ENCODE results near the gene PARM1.

Gene PARM1

DNA sequence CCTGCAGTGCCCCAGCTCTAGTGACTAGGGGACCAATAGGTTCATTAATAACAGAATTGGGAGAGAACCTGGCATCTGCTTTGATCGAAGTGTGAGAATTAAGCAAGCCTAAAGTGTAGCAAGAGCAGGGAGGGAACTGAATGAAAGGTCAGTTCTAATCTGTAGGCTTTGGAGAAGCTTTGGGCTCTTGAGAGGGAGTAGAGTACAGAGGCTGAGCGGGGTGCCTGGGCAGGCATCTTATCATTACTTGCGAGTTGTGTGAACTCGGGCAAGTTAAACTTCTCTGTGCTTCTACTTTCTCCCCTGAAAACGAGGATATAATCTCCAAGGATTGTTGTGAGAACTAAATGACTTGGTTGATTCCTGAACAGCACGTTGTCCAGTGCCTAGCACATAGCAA lies 906 bp upstream of the PARM1 start (continued):
- TF ChIP-seq KLF17 (tag by site-specific recombination; IDR thresholded peaks at IDR 0.05), result no peak
- no peak for TF ChIP-seq ZNF26 (tag by site-specific recombination; IDR thresholded peaks at IDR 0.05)
- no peak for TF ChIP-seq ZNF146 (tag by site-specific recombination; IDR thresholded peaks at IDR 0.05)
- no peak for TF ChIP-seq ZFP3 (tag by site-specific recombination; IDR thresholded peaks at IDR 0.05; ENCODE audit: low read depth)

- ChIA-PET CTCF (interaction anchor here (0.5 to 1.8 kb wide), 5 partner anchors 9 to 477 kb away, joined by 3 to 9 read pairs (median 4); no protein-coding TSS in a partner anchor), POLR2A (interaction anchor here (1.2 kb wide), 1 partner anchor 791 kb away, joined by 3 read pairs; the partner anchor contains the start of gene USO1)
- H3K4me1 ChIP-seq (ENCODE audit: control insufficient read depth, insufficient read depth, low read length), result no peaks in the 10 kb centered on the region
- TF ChIP-seq SCRT2 (tag by site-specific recombination; IDR thresholded peaks at IDR 0.05) (peak; percentile 78), ZNF391 (tag by site-specific recombination; IDR thresholded peaks at IDR 0.05; ENCODE audit: borderline replicate concordance, low read depth) (no peak), ZNF37A (tag by site-specific recombination; IDR thresholded peaks at IDR 0.05) (no peak), ZNF335 (tag by site-specific recombination; conservative IDR thresholded peaks at IDR 0.05) (peak; percentile 73), ZNF768 (tag by site-specific recombination; IDR thresholded peaks at IDR 0.05) (peak; percentile 50; the same call in 1 of the 2 replicates), ZNF341 (tag by site-specific recombination; IDR thresholded peaks at IDR 0.05; ENCODE audit: low read depth) (no peak), ZNF658 (tag by site-specific recombination; IDR thresholded peaks at IDR 0.05) (no peak), ZFP3 (tag by site-specific recombination; IDR thresholded peaks at IDR 0.05; ENCODE audit: low read depth) (no peak), ZBTB44 (tag by site-specific recombination; IDR thresholded peaks at IDR 0.05) (no peak), ZBTB26 (tag by site-specific recombination; optimal IDR thresholded peaks at IDR 0.05) (peak; percentile 68), ZBTB7A (tag by site-specific recombination; IDR thresholded peaks at IDR 0.05; ENCODE audit: low read depth) (no peak), ZNF2 (tag by site-specific recombination; IDR thresholded peaks at IDR 0.05) (no peak), SP7 (tag by site-specific recombination; IDR thresholded peaks at IDR 0.05) (0 out of 2 replicates have a peak, but pooled peaks have one; percentile 6), ZNF664 (tag by site-specific recombination; IDR thresholded peaks at IDR 0.05) (no peak), ZNF274 (IDR thresholded peaks at IDR 0.05; ENCODE audit: low read length) (no peak), ZNF274 (tag by site-specific recombination; IDR thresholded peaks at IDR 0.05; ENCODE audit: borderline replicate concordance) (no peak), ZNF223 (tag by site-specific recombination; IDR thresholded peaks at IDR 0.05) (no peak), ZBTB20 (tag by site-specific recombination; IDR thresholded peaks at IDR 0.05) (0 out of 2 replicates have a peak, but pooled peaks have one; percentile 1), ZNF114 (tag by site-specific recombination; IDR thresholded peaks at IDR 0.05) (no peak), ZNF629 (tag by site-specific recombination; IDR thresholded peaks at IDR 0.05) (no peak)
- TF ChIP-seq, protein P1, sequence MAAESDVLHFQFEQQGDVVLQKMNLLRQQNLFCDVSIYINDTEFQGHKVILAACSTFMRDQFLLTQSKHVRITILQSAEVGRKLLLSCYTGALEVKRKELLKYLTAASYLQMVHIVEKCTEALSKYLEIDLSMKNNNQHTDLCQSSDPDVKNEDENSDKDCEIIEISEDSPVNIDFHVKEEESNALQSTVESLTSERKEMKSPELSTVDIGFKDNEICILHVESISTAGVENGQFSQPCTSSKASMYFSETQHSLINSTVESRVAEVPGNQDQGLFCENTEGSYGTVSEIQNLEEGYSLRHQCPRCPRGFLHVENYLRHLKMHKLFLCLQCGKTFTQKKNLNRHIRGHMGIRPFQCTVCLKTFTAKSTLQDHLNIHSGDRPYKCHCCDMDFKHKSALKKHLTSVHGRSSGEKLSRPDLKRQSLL (tag by site-specific recombination; IDR thresholded peaks at IDR 0.05), result no peak
- H3K4me3 ChIP-seq (ENCODE audit: low read depth, low read length), result peak overlapping the region; percentile 62
- H3K36me3 ChIP-seq (ENCODE audit: control insufficient read depth in 2 of 2, insufficient read depth in 1 of 2, low read length in 2 of 2), result no peaks in the 10 kb centered on the region
- H3K27ac ChIP-seq (ENCODE audit: extremely low read depth, low read depth, low read length), result peak overlapping the region; percentile 70; the same call in 1 of the 2 replicates
- no peaks in the 10 kb centered on the region for H3K9me3 ChIP-seq (ENCODE audit: control insufficient read depth, insufficient read depth, low read depth, low read length)
Measured at GRCh38 chr4:74933562-74934015, 673 bp downstream of the PARM1 start.
